GM12801 (cell line): ENCODE results near the gene CPB2.

Source experiments
- TF ChIP-seq, protein P1 (sequence below): IDR thresholded peaks from one replicate; pipeline ENCODE4 v1.5.1; 2011; ENCODE audit warnings: control low read depth; ENCODE audit not compliant: insufficient read length; ENCODE audit errors: extremely low read depth

CPB2 gene

DNA sequence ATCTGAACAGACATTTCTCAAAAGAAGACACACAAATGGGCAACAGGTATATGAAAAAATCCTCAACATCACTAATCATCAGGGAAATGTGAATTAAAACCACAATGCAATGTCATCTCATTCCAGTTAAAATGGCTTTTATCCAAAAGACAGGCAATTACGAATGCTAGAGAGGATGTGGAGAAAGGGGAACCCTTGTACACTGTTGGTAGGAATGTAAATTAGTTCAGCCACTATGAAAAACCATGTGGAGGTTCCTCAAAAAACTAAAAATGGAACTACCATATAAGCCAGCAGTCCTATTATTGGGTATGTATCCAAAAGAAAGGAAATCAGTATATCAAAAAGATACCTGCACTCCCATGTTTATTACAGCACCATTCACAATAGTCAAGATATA, 27.6 kb downstream of the CPB2 start:
- TF ChIP-seq, protein P1, sequence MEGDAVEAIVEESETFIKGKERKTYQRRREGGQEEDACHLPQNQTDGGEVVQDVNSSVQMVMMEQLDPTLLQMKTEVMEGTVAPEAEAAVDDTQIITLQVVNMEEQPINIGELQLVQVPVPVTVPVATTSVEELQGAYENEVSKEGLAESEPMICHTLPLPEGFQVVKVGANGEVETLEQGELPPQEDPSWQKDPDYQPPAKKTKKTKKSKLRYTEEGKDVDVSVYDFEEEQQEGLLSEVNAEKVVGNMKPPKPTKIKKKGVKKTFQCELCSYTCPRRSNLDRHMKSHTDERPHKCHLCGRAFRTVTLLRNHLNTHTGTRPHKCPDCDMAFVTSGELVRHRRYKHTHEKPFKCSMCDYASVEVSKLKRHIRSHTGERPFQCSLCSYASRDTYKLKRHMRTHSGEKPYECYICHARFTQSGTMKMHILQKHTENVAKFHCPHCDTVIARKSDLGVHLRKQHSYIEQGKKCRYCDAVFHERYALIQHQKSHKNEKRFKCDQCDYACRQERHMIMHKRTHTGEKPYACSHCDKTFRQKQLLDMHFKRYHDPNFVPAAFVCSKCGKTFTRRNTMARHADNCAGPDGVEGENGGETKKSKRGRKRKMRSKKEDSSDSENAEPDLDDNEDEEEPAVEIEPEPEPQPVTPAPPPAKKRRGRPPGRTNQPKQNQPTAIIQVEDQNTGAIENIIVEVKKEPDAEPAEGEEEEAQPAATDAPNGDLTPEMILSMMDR, result no peak

DNA sequence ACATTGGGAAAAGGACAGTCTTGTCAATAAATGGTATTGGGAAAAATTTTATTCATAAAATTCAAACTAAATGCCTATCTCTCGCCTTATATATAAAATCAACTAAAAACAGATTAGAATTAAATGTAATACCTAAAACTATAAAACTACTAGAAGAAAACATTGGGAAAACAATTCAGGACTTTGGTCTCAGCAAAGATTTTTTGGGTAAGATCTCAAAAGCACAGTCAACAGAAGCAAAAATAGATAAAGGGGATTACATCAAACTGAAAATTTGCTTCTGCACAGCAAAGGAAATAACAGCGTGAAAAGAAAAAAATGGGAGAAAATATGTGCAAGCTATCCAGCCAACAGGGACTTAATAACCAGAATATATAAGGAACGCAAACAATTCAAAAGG, 28.0 kb downstream of the CPB2 start:
- TF ChIP-seq, protein P1, result no peak

DNA sequence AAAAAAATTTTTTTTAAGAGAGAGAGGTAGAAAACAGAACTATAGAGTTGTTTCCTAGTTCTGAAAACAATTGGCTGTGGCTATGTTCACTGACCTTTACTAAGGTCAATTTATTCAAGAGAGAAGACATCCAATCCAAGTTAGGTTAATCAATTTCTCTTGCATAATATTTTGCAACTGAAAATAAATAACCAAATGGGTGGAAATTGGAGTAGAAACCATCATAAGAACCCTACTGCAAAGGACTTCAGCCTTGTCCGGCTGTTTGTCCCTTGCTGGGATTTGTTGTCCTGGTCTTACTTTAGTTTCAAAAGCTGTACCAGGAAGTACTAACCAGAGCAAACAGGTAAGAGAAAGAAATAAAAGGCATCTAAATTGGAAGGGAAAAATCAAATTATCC, 29.0 kb downstream of the CPB2 start:
- TF ChIP-seq, protein P1, result no peak

- TF ChIP-seq, protein P1, result no peak
Measured at GRCh38 chr13:46071590-46072249, 33.1 kb downstream of the CPB2 start.

- TF ChIP-seq, protein P1, result no peak
Measured at GRCh38 chr13:46063292-46063691, 41.5 kb downstream of the CPB2 start.

DNA sequence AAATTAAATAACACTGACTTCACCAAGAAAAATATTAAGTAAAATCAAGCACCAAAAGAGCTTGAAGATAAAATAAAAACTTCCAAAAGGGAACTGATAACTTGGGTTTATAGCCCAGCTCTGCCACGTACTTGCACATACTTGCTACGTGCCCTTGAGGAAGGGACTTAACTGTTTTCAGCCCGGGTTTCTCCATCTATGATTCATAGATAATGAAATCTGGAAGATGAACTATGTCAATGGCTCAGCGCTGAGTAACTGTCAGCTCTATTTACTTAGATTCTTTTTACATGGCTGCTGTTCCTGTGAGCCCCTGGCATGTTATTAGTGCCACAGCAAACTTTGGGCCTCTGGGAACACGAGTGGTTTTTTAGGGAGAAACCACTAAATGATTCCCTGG, 42.6 kb downstream of the CPB2 start:
- TF ChIP-seq, protein P1, result no peak

DNA sequence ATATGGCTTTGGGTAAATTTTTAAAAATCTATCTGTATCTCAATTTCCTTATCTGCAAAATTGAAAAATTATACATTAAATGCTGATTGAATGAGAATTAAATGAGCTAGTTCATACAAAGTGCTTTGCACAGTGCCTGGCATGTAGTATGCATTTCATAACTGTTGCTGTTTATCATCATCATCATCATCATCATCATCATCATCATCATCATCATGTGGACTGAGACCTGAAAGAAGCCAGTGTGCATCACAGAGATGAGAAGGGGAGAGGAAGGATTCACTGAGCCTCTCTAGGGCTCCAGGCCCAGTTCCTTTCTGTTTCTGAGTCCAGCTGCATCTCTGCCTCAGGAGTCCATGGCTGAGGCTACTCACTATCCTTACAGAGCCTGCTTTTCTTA, 45.4 kb downstream of the CPB2 start:
- TF ChIP-seq, protein P1, result no peak
